WTC11 (cell line): ENCODE measurements around the gene CTCFL. TPM values are rescaled to one million over a fixed set of nuclear protein-coding genes. Genes with fewer than 3 reads are reported as not detected.
"Not testable (repeated sequence)": the region's sequence is repeated elsewhere in the genome, so short reads cannot be mapped to it uniquely, and the experiment has no call there.

ENCODE experiments used
- ATAC-seq: fragments of 200-7000 bp; cut with Tn5 transposase; 2 replicates; pipeline ENCODE4 v1.10.0; 2021; ENCODE audit warnings: mild to moderate bottlenecking, moderate library complexity
- CTCF ChIA-PET: fragments of 300-600 bp; sonication (Branson Sonifier 250); formaldehyde crosslinking; loops from one replicate; lab custom pipeline; 2021; ENCODE audit warnings: antibody characterized with exemption; lab: Charles Lee
- POLR2A ChIA-PET: fragments of 350-600 bp; sonication (Branson Sonifier 250); formaldehyde crosslinking; loops from one replicate; lab custom pipeline; 2021; ENCODE audit warnings: antibody characterized with exemption; lab: Charles Lee
- DNase-seq: peaks from one replicate; pipeline ENCODE4 v3.0.0; 2021; ENCODE audit warnings: low spot score
- H3K27ac Mint-ChIP-seq: 2 replicates; pipeline ENCODE4 v1.8.0; 2021; ENCODE audit warnings: mixed read lengths
- H3K27me3 Mint-ChIP-seq: 2 replicates; pipeline ENCODE4 v1.8.0; 2021; ENCODE audit warnings: low read depth, mild to moderate bottlenecking, moderate library complexity, mixed read lengths
- H3K36me3 Mint-ChIP-seq: 2 replicates; pipeline ENCODE4 v1.8.0; 2021; ENCODE audit warnings: mixed read lengths
- H3K4me1 Mint-ChIP-seq: 2 replicates; pipeline ENCODE4 v1.8.0; 2022; ENCODE audit warnings: mixed read lengths
- H3K4me3 Mint-ChIP-seq: 2 replicates; pipeline ENCODE4 v1.8.0; 2021; ENCODE audit warnings: mild to moderate bottlenecking, moderate library complexity, mixed read lengths
- H3K9me3 Mint-ChIP-seq: 2 replicates; pipeline ENCODE4 v1.8.0; 2021; ENCODE audit warnings: mixed read lengths
- CREM ChIP-seq: sonication (generic); formaldehyde crosslinking; IDR thresholded peaks from 2 replicates; pipeline ENCODE4 v1.8.1; 2022; ENCODE audit warnings: mild to moderate bottlenecking, missing genetic modification reagents, moderate library complexity
- ELF4 ChIP-seq: sonication (generic); formaldehyde crosslinking; IDR thresholded peaks from 2 replicates; pipeline ENCODE4 v1.8.1; 2022; ENCODE audit warnings: low read depth, mild to moderate bottlenecking, moderate library complexity, missing genetic modification reagents
- EMX1 ChIP-seq: fragments of 250-450 bp; sonication (Bioruptor Pico); IDR thresholded peaks from 2 replicates; pipeline ENCODE4 v1.8.0; 2021; ENCODE audit warnings: mild to moderate bottlenecking
- FOXP1 ChIP-seq: sonication (generic); formaldehyde crosslinking; IDR thresholded peaks from 2 replicates; pipeline ENCODE4 v1.8.0; 2022; ENCODE audit warnings: missing genetic modification reagents, mild to moderate bottlenecking, moderate library complexity, borderline replicate concordance
- GRHL2 ChIP-seq: fragments of 250-450 bp; sonication (Bioruptor Pico); IDR thresholded peaks from 2 replicates; pipeline ENCODE4 v1.8.0; 2022; ENCODE audit warnings: mild to moderate bottlenecking, moderate library complexity; ENCODE audit not compliant: insufficient replicate concordance, severe bottlenecking
- GTF2I ChIP-seq: fragments of 250-450 bp; sonication (Bioruptor Pico); conservative IDR thresholded peaks from 2 replicates; pipeline ENCODE4 v1.4.0; 2021; ENCODE audit warnings: mild to moderate bottlenecking
- MYBL2 ChIP-seq: sonication (generic); formaldehyde crosslinking; IDR thresholded peaks from 2 replicates; pipeline ENCODE4 v1.8.1; 2023; ENCODE audit warnings: mild to moderate bottlenecking, moderate library complexity, missing genetic modification reagents
- TCF7 ChIP-seq: sonication (generic); formaldehyde crosslinking; IDR thresholded peaks from 2 replicates; pipeline ENCODE4 v1.8.0; 2022; ENCODE audit warnings: mild to moderate bottlenecking, low read depth, missing genetic modification reagents, moderate library complexity
- ZNF396 ChIP-seq: fragments of 250-450 bp; sonication (Bioruptor Pico); IDR thresholded peaks from 2 replicates; pipeline ENCODE4 v1.8.0; 2021; ENCODE audit warnings: mild to moderate bottlenecking, moderate library complexity, borderline replicate concordance
- ZNF671 ChIP-seq: fragments of 250-450 bp; sonication (Bioruptor Pico); IDR thresholded peaks from 2 replicates; pipeline ENCODE4 v1.8.0; 2021; ENCODE audit warnings: mild to moderate bottlenecking
- total RNA-seq: library from RNA; stranded (reverse); gene quantifications from 3 replicates; pipeline ENCODE4 v1.2.3, GENCODE V29; 2021
- TF ChIP-seq, protein P1 (sequence below): sonication (generic); formaldehyde crosslinking; IDR thresholded peaks from 2 replicates; pipeline ENCODE4 v1.8.0; 2022; ENCODE audit warnings: mild to moderate bottlenecking, missing genetic modification reagents
- TF ChIP-seq, protein P2 (sequence below): fragments of 250-450 bp; sonication (Bioruptor Pico); IDR thresholded peaks from 2 replicates; pipeline ENCODE4 v1.9.0; 2021; ENCODE audit warnings: moderate library complexity, mild to moderate bottlenecking, inconsistent platforms, borderline replicate concordance
- TF ChIP-seq, protein P3 (sequence below): sonication (generic); formaldehyde crosslinking; IDR thresholded peaks from 2 replicates; pipeline ENCODE4 v1.8.1; 2022; ENCODE audit warnings: low read depth, mild to moderate bottlenecking, moderate library complexity, missing genetic modification reagents, borderline replicate concordance
- TF ChIP-seq, protein P4 (sequence below): sonication (generic); formaldehyde crosslinking; IDR thresholded peaks from 2 replicates; pipeline ENCODE4 v1.8.1; 2022; ENCODE audit warnings: missing genetic modification reagents, borderline replicate concordance
- TF ChIP-seq, protein P5 (sequence below): fragments of 250-450 bp; sonication (Bioruptor Pico); IDR thresholded peaks from 2 replicates; pipeline ENCODE4 v1.9.0; 2021; ENCODE audit warnings: mild to moderate bottlenecking
- TF ChIP-seq, protein P6 (sequence below): sonication (generic); formaldehyde crosslinking; IDR thresholded peaks from 2 replicates; pipeline ENCODE4 v1.8.0; 2022; ENCODE audit warnings: mild to moderate bottlenecking, missing genetic modification reagents

The CTCFL gene
- total RNA-seq, 1 experiment from 2014 or later, result 0.70 TPM

DNA sequence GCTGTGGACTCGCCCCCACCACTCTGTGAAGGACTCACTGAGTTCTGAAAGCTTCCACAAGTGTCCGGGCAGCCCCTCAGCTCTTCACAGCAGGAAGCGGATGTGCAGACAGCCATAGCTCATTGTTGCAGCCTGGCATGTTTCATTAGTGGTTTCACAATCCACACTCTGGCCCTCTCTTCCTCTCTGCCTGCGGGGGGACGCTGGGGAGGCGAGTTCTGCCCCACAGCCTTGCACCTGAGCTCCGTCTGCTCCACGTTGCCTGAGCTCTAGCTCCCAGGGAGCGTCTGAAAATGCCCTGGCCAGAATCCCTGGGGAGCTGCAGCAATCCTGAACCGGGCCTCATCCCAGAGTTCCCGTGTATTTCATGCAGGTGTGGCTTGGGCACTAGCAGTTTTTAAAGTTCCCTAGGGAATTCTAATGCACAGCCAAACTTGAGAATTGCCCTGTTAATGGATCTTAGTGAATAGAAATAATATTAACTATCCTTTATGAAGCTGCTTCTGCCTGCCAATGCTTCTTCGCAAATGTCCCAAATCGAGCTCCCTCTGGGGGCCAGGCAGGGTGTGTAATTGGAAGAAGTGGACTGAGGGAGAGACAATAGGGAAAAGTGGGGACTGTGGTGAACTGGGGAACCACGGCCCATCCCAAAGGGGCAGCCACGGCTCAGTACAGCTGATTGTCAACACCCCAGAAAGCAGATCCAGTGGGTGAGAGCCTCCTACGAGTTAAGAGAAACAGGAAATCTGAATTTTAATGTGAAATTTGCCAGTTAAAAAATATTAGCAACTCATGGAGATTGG is 51.5 kb downstream of the CTCFL start:
- H3K9me3 Mint-ChIP-seq, result no peaks in the 10 kb centered on the region
- POLR2A ChIA-PET, result no interaction called here
- H3K27me3 Mint-ChIP-seq, result peaks cover 13% of the 10 kb centered on the region
- peak; percentile 21 for DNase-seq
- H3K36me3 Mint-ChIP-seq, result no peaks in the 10 kb centered on the region
- TF ChIP-seq, protein P1, sequence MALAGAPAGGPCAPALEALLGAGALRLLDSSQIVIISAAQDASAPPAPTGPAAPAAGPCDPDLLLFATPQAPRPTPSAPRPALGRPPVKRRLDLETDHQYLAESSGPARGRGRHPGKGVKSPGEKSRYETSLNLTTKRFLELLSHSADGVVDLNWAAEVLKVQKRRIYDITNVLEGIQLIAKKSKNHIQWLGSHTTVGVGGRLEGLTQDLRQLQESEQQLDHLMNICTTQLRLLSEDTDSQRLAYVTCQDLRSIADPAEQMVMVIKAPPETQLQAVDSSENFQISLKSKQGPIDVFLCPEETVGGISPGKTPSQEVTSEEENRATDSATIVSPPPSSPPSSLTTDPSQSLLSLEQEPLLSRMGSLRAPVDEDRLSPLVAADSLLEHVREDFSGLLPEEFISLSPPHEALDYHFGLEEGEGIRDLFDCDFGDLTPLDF (CRISPR knock-in tag), result no peak
- TF ChIP-seq, protein P2, sequence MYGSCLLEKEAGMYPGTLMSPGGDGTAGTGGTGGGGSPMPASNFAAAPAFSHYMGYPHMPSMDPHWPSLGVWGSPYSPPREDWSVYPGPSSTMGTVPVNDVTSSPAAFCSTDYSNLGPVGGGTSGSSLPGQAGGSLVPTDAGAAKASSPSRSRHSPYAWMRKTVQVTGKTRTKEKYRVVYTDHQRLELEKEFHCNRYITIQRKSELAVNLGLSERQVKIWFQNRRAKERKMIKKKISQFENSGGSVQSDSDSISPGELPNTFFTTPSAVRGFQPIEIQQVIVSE (CRISPR knock-in tag), result no peak
- TF ChIP-seq, protein P3, sequence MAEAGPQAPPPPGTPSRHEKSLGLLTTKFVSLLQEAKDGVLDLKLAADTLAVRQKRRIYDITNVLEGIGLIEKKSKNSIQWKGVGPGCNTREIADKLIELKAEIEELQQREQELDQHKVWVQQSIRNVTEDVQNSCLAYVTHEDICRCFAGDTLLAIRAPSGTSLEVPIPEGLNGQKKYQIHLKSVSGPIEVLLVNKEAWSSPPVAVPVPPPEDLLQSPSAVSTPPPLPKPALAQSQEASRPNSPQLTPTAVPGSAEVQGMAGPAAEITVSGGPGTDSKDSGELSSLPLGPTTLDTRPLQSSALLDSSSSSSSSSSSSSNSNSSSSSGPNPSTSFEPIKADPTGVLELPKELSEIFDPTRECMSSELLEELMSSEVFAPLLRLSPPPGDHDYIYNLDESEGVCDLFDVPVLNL (CRISPR knock-in tag), result no peak
- TF ChIP-seq ZNF671 (CRISPR knock-in tag) (no peak), FOXP1 (CRISPR knock-in tag) (no peak), TCF7 (CRISPR knock-in tag) (no peak), CREM (CRISPR knock-in tag) (no peak), GRHL2 (no peak), MYBL2 (CRISPR knock-in tag) (no peak), GTF2I (CRISPR knock-in tag) (no peak), EMX1 (CRISPR knock-in tag) (no peak), ZNF396 (CRISPR knock-in tag) (no peak), ELF4 (CRISPR knock-in tag) (no peak)
- TF ChIP-seq, protein P4, sequence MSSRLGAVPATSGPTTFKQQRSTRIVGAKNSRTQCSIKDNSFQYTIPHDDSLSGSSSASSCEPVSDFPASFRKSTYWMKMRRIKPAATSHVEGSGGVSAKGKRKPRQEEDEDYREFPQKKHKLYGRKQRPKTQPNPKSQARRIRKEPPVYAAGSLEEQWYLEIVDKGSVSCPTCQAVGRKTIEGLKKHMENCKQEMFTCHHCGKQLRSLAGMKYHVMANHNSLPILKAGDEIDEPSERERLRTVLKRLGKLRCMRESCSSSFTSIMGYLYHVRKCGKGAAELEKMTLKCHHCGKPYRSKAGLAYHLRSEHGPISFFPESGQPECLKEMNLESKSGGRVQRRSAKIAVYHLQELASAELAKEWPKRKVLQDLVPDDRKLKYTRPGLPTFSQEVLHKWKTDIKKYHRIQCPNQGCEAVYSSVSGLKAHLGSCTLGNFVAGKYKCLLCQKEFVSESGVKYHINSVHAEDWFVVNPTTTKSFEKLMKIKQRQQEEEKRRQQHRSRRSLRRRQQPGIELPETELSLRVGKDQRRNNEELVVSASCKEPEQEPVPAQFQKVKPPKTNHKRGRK, result no peak
- TF ChIP-seq, protein P5, sequence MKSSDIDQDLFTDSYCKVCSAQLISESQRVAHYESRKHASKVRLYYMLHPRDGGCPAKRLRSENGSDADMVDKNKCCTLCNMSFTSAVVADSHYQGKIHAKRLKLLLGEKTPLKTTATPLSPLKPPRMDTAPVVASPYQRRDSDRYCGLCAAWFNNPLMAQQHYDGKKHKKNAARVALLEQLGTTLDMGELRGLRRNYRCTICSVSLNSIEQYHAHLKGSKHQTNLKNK (CRISPR knock-in tag), result no peak
- TF ChIP-seq, protein P6, sequence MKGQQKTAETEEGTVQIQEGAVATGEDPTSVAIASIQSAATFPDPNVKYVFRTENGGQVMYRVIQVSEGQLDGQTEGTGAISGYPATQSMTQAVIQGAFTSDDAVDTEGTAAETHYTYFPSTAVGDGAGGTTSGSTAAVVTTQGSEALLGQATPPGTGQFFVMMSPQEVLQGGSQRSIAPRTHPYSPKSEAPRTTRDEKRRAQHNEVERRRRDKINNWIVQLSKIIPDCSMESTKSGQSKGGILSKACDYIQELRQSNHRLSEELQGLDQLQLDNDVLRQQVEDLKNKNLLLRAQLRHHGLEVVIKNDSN (CRISPR knock-in tag), result no peak
- TF ChIP-seq, all 79 proteins: peak for 0
- CTCF ChIA-PET, result interaction anchor here (0.6 to 2.3 kb wide), 14 partner anchors 8 to 805 kb away, joined by 3 to 11 read pairs (median 4); partner anchors contain the start of gene RBM38
- peak; percentile 26 for ATAC-seq
- no peak overlapping the region for H3K4me3 Mint-ChIP-seq
- peaks cover 42% of the 10 kb centered on the region for H3K4me1 Mint-ChIP-seq
- H3K27ac Mint-ChIP-seq, result no peak overlapping the region

DNA sequence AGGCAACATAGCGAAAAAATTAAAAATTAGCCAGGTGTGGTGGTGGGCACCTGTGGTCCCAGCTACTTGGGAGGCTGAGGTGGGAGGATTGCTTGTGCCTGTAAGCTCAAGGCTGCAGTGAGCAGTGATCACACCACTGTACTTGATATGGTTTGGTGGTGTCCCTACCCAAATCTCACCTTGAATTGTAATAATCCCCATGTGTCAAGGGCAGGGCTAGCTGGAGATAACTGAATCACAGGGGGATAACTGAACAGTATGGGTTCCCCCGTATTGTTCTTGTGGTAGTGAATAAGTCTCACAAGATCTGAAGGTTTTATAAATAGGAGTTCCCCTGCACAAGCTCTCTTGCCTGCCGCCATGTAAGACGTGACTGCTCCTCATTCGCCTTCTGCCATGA is 52.5 kb downstream of the CTCFL start:
- H3K9me3 Mint-ChIP-seq, POLR2A ChIA-PET, DNase-seq, H3K4me3 Mint-ChIP-seq, H3K27ac Mint-ChIP-seq, ATAC-seq, H3K36me3 Mint-ChIP-seq: not testable (repeated sequence)
- peaks cover 36% of the 10 kb centered on the region for H3K4me1 Mint-ChIP-seq
- H3K27me3 Mint-ChIP-seq, result peaks cover 13% of the 10 kb centered on the region
- CTCF ChIA-PET, result interaction anchor here (1.0 to 2.3 kb wide), 6 partner anchors 9 to 757 kb away, joined by 3 to 11 read pairs (median 6); partner anchors contain the start of gene RBM38
